OCI-LY7 (cell line): ENCODE measurements around the gene CCDC15. TPM values are rescaled to one million over a fixed set of nuclear protein-coding genes. Genes with fewer than 3 reads are reported as not detected.

ENCODE experiments used
- Bru-seq: library from RNA; stranded (reverse); fragments of 400-500 nt; gene quantifications from one replicate; lab custom pipeline; 2021; lab: Mats Ljungman, UMichigan
- BruChase-seq, 2 experiments: library from RNA; stranded (reverse); fragments of 400-500 nt; gene quantifications; one replicate each; lab custom pipeline; 2021; lab: Mats Ljungman, UMichigan
- BruUV-seq: library from RNA; stranded (reverse); fragments of 400-500 nt; replicated peaks from 2 replicates; lab custom pipeline; 2021; lab: Mats Ljungman, UMichigan
- CTCF ChIA-PET: fragments of 300-600 bp; sonication (Branson Sonifier 250); formaldehyde crosslinking; loops from one replicate; lab custom pipeline; 2022; ENCODE audit warnings: antibody characterized with exemption; ENCODE audit not compliant: unreplicated experiment; lab: Charles Lee
- POLR2A ChIA-PET: fragments of 300-600 bp; sonication (Branson Sonifier 250); formaldehyde crosslinking; loops from one replicate; lab custom pipeline; 2022; ENCODE audit warnings: antibody characterized with exemption; lab: Charles Lee
- DNase-seq: peaks from one replicate; pipeline ENCODE4 v3.0.0-alpha.2; 2015; ENCODE audit warnings: low spot score
- H2AFZ ChIP-seq: fragments of 200-600 bp; sonication (generic), shearing (Covaris generic); 2 replicates; pipeline ENCODE4 v1.6.1; 2014; ENCODE audit warnings: mild to moderate bottlenecking, antibody characterized with exemption, low read length, moderate library complexity
- H3K27ac ChIP-seq: fragments of 200-600 bp; sonication (generic); 2 replicates; pipeline ENCODE4 v1.5.1; 2014; ENCODE audit warnings: mixed run types, low read depth, mild to moderate bottlenecking, moderate library complexity, low read length, inconsistent platforms; ENCODE audit not compliant: poor library complexity, severe bottlenecking
- H3K36me3 ChIP-seq: fragments of 200-600 bp; sonication (generic); 2 replicates; pipeline ENCODE4 v1.6.1; 2014; ENCODE audit warnings: mild to moderate bottlenecking, antibody characterized with exemption, low read length, moderate library complexity, mixed read lengths; ENCODE audit not compliant: insufficient read depth
- H3K4me1 ChIP-seq: fragments of 200-600 bp; sonication (generic); 2 replicates; pipeline ENCODE4 v1.5.1; 2014; ENCODE audit warnings: mild to moderate bottlenecking, low read length; ENCODE audit not compliant: insufficient read depth, poor library complexity, severe bottlenecking
- H3K4me2 ChIP-seq: fragments of 200-600 bp; sonication (generic); 2 replicates; pipeline ENCODE4 v1.6.1; 2014; ENCODE audit warnings: mild to moderate bottlenecking, low read length
- H3K4me3 ChIP-seq: fragments of 200-600 bp; sonication (generic); 2 replicates; pipeline ENCODE4 v1.5.1; 2014; ENCODE audit warnings: mild to moderate bottlenecking, low read depth, low read length; ENCODE audit not compliant: poor library complexity, severe bottlenecking
- H3K79me2 ChIP-seq: fragments of 200-600 bp; sonication (generic); 2 replicates; pipeline ENCODE4 v1.6.1; 2016; ENCODE audit warnings: low read depth, mild to moderate bottlenecking, low read length, moderate library complexity, mixed read lengths; ENCODE audit not compliant: insufficient read depth
- H3K9me2 ChIP-seq: fragments of 200-600 bp; sonication (generic); 2 replicates; pipeline ENCODE4 v1.6.1; 2016; ENCODE audit warnings: mild to moderate bottlenecking, low read length, mixed read lengths; ENCODE audit not compliant: insufficient read depth
- H3K9me3 ChIP-seq: fragments of 200-600 bp; sonication (generic); 2 replicates; pipeline ENCODE4 v1.6.1; 2014; ENCODE audit warnings: mild to moderate bottlenecking, mixed run types, low read length, mixed read lengths
- H4K20me1 ChIP-seq: fragments of 200-600 bp; sonication (generic); 2 replicates; pipeline ENCODE4 v1.6.1; 2014; ENCODE audit warnings: mild to moderate bottlenecking, antibody characterized with exemption, low read length, moderate library complexity, mixed read lengths; ENCODE audit not compliant: insufficient read depth
- EZH2phosphoT487 ChIP-seq: fragments of 200-600 bp; sonication (generic); IDR thresholded peaks from 2 replicates; pipeline ENCODE4 v1.6.1; 2018; ENCODE audit warnings: low read depth, borderline replicate concordance, mild to moderate bottlenecking, mixed run types, antibody characterized with exemption, low read length, moderate library complexity, mixed read lengths
- intact Hi-C: fragments of 100-400 bp; cut with micrococcal nuclease; formaldehyde crosslinking; loops from one replicate; pipeline ENCODE4 v1.10.0; 2022; ENCODE audit not compliant: unreplicated experiment
- long read RNA-seq: library from polyadenylated mRNA; stranded (forward); transcript quantifications from one replicate; pipeline ENCODE4 v2.0.0, GENCODE V29; 2022
- total RNA-seq, 2 experiments: library from RNA; depleted of rRNA in 1 of 2; stranded (reverse); fragments of >200 nt in 1 of 2; shearing (Covaris generic) in 1 of 2; gene quantifications; 2 replicates each; pipeline ENCODE4 v1.2.3, GENCODE V29; 2014 to 2022
- TF ChIP-seq, protein P1 (sequence below): fragments of 200-600 bp; sonication (generic); conservative IDR thresholded peaks from 2 replicates; pipeline ENCODE4 v1.5.1; 2014; ENCODE audit warnings: mild to moderate bottlenecking, antibody characterized with exemption, low read length, moderate library complexity, mixed read lengths

Gene CCDC15, protein sequence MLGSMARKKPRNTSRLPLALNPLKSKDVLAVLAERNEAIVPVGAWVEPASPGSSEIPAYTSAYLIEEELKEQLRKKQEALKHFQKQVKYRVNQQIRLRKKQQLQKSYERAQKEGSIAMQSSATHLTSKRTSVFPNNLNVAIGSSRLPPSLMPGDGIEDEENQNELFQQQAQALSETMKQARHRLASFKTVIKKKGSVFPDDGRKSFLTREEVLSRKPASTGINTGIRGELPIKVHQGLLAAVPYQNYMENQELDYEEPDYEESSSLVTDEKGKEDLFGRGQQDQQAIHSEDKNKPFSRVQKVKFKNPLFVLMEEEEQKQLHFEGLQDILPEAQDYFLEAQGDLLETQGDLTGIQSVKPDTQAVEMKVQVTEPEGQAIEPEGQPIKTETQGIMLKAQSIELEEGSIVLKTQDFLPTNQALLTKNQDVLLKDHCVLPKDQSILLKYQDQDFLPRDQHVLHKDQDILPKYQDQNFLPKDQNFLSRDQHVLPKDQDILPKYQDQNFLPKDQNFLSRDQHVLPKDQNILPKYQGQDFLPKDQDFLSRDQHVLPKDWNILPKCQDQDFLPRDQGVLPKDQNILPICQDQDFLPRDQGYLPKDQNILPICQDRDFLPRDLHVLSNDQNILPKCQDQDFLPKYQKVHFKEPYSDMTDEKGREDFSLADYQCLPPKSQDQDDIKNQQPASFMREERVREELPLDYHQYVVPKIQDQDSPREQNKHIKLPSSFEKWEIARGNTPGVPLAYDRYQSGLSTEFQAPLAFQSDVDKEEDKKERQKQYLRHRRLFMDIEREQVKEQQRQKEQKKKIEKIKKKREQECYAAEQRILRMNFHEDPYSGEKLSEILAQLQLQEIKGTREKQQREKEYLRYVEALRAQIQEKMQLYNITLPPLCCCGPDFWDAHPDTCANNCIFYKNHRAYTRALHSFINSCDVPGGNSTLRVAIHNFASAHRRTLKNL
- total RNA-seq (2014; rRNA removed; shearing (Covaris generic)) (9.8 and 10.6 TPM in 2 replicates), total RNA-seq (2022) (9.6 and 11.7 TPM in 2 replicates), Bru-seq, nascent RNA (percentile 64 among the genes with signal in this experiment), BruChase-seq, experiment 1, labeled RNA remaining after a 6-hour chase (percentile 54 among the genes with signal in this experiment), BruChase-seq, experiment 2, labeled RNA remaining after a 2-hour chase (percentile 65 among the genes with signal in this experiment)
- long read RNA-seq, partial matches to known transcripts, result 3 of 13 reads
- long read RNA-seq, other reads (novel, unspliced or antisense), result 7 of 13 reads

DNA sequence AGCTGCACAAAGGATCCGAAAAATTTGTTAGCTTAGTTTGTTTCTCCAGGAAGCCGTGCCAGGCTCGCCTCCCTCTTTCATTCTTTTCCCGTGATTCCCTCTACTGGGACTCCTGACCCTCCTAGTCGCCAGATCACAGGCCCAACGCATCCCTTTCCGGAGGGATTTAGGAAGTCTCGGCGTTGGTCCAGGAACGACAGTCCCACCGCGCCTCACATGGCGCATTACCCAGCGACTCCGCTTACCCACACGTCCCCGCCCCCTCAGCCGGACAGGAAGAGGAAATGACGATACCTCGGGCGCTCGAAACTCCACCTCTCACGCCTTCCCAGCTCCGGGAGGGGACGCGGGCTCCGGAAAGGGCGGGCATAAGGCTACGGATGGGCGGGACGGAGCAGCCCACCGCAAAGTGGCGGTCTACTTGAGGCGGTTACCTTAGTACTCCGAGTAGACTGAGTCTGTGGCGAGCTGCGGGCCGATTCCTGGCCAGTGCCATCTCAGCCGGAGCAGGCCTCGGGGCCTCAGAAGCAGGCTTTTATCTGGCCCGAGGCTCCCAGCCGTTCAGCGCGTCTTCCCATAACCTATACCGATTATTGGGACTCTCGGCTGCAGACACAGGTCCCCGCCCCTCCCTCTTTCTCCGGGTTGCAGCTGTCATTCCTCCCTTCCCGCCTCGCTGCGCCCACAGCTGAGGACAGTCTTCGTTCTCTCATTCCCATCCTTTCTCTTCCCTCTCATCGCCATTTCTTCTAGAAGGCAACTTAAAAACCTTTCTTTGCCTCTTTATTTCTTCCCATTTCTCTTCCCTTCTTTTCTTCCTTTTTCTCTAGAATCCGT is at the start of gene CCDC15:
CCDC15 (plus strand) TSS at position 450 of the 837 bp plus-strand sequence. CDS start 531 bp downstream, outside the sequence.
- Histone ChIP-seq H3K4me1 (peaks cover 24% of the 10 kb centered on the region), H3K27ac (peak within 1 kb of the TSS; percentile 63), H3K9me2 (no peaks in the 10 kb centered on the region), H3K4me2 (peak within 1 kb of the TSS; percentile 99), H2AFZ (peak within 1 kb of the TSS; percentile 93), H3K9me3 (no peaks in the 10 kb centered on the region; the same call in 1 of the 2 replicates), H3K79me2 (no peaks in the 10 kb centered on the region), H3K4me3 (peak within 1 kb of the TSS; percentile 87), H4K20me1 (no peaks in the 10 kb centered on the region), H3K36me3 (no peaks in the 10 kb centered on the region)
- CTCF ChIA-PET, result interaction anchor here (0.6 to 0.8 kb wide), 2 partner anchors 117 to 118 kb away, joined by 3 to 7 read pairs; no protein-coding TSS in a partner anchor
- TSS peak; percentile 99 for BruUV-seq
- intact Hi-C loops, result loop anchor here (2.0 to 5.0 kb wide), 4 partner anchors 119 to 395 kb away; partner anchors contain the start of genes SIAE, SPA17 and TBRG1
- peak; percentile 97 for DNase-seq
- POLR2A ChIA-PET, result interaction anchor here (0.5 to 3.0 kb wide), 22 partner anchors 9 to 1994 kb away, joined by 3 to 15 read pairs (median 4); partner anchors contain the start of genes SIAE, TBRG1 and TMEM218
- no peak for TF ChIP-seq EZH2phosphoT487
- TF ChIP-seq, protein P1, sequence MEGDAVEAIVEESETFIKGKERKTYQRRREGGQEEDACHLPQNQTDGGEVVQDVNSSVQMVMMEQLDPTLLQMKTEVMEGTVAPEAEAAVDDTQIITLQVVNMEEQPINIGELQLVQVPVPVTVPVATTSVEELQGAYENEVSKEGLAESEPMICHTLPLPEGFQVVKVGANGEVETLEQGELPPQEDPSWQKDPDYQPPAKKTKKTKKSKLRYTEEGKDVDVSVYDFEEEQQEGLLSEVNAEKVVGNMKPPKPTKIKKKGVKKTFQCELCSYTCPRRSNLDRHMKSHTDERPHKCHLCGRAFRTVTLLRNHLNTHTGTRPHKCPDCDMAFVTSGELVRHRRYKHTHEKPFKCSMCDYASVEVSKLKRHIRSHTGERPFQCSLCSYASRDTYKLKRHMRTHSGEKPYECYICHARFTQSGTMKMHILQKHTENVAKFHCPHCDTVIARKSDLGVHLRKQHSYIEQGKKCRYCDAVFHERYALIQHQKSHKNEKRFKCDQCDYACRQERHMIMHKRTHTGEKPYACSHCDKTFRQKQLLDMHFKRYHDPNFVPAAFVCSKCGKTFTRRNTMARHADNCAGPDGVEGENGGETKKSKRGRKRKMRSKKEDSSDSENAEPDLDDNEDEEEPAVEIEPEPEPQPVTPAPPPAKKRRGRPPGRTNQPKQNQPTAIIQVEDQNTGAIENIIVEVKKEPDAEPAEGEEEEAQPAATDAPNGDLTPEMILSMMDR, result no peak

DNA sequence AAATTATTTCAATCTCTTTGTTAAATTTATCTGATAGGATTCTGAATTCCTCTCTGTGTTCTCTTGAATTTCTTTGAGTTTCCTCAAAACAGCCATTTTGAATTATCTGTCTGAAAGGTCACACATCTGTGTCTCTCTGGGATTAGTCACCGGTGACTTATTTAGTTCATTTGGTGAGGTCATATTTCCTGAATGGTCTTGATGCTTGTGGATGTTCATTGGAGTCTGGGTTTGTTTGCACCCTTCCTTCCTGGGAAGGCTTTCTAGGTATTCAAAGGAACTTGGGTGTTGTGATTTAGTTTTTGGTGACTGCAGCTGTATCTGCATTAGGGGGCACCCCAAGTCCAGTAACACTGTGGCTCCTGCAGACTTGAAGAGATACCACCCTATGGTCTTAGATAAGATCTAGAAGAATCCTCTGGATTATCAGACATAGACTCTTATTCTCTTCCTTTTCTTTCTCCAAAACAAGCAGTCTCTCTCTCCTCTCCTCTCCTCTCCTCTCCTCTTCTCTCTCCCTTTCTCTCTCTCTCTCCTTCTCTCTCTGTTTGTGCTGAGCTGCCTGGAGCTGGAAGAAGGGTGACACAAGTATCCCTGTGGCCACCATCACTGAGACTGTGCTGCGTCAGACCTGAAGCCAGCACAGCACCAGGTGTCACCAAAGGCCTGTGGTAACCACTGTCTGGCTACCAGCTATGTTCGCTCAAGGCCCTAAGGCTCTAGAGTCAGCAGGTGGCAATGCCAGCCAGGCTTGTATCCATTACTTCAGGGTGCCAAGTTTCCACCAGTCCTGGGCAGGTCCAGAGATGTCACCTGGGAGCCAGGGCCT is 38.2 kb upstream of the CCDC15 start:
- H3K79me2 ChIP-seq, result no peaks in the 10 kb centered on the region
- H2AFZ ChIP-seq, result no peak overlapping the region
- no peaks in the 10 kb centered on the region for H3K36me3 ChIP-seq
- no peak overlapping the region for H3K27ac ChIP-seq
- no peaks in the 10 kb centered on the region for H4K20me1 ChIP-seq
- BruUV-seq, result no TSS peak
- DNase-seq, result no peak
- no peak for TF ChIP-seq EZH2phosphoT487
- TF ChIP-seq, protein P1, result no peak
- no peaks in the 10 kb centered on the region for H3K9me2 ChIP-seq
- intact Hi-C loops, result no loop called here
- POLR2A ChIA-PET, result interaction anchor here (0.6 kb wide), 1 partner anchor 336 kb away, joined by 3 read pairs; no protein-coding TSS in a partner anchor
- no peak overlapping the region for H3K4me2 ChIP-seq
- CTCF ChIA-PET, result no interaction called here
- no peaks in the 10 kb centered on the region for H3K4me1 ChIP-seq
- no peaks in the 10 kb centered on the region for H3K9me3 ChIP-seq
- no peak overlapping the region for H3K4me3 ChIP-seq
